Stimulated activated CD8-positive, alpha-beta memory T cell treated with anti-CD3 and anti-CD28 coated beads, Interleukin-7, amount 100 ng/mL, for 48 hours (primary cell): ENCODE results near the gene PDCD2L.
"Not testable (repeated sequence)": the region's sequence is repeated elsewhere in the genome, so short reads cannot be mapped to it uniquely, and the experiment has no call there.

Experiments
- DNase-seq, 2 donors: peaks; one replicate each; pipeline ENCODE4 v3.0.0-alpha.2; 2020; ENCODE audit warnings: low read depth in 1 of 2; ENCODE audit errors: extremely low read depth in 1 of 2

The PDCD2L gene

GRCh38 chr19:34373601-34374288, 30.5 kb upstream of the PDCD2L start:
- no peak for DNase-seq

GRCh38 chr19:34375598-34375997, 28.6 kb upstream of the PDCD2L start:
- no peak for DNase-seq

GRCh38 chr19:34380639-34381241, 23.5 kb upstream of the PDCD2L start:
- no peak for DNase-seq

- DNase-seq, result no peak
Measured at GRCh38 chr19:34381399-34382251, 22.6 kb upstream of the PDCD2L start.

GRCh38 chr19:34382471-34382870, 21.7 kb upstream of the PDCD2L start:
- no peak for DNase-seq

- DNase-seq, result no peak
Measured at GRCh38 chr19:34383599-34383998, 20.6 kb upstream of the PDCD2L start.

GRCh38 chr19:34386645-34387445, 17.4 kb upstream of the PDCD2L start:
- no peak for DNase-seq

GRCh38 chr19:34387446-34387810, 16.8 kb upstream of the PDCD2L start:
- no peak for DNase-seq

GRCh38 chr19:34388745-34389144, 15.5 kb upstream of the PDCD2L start:
- not testable (repeated sequence) for DNase-seq

GRCh38 chr19:34391813-34392212, 12.4 kb upstream of the PDCD2L start:
- no peak for DNase-seq

GRCh38 chr19:34393031-34393430, 11.2 kb upstream of the PDCD2L start:
- no peak for DNase-seq

- no peak for DNase-seq
Measured at GRCh38 chr19:34393629-34394028, 10.6 kb upstream of the PDCD2L start.

GRCh38 chr19:34397853-34398252, 6.3 kb upstream of the PDCD2L start:
- no peak for DNase-seq

- DNase-seq, result no peak
Measured at GRCh38 chr19:34399886-34400285, 4.3 kb upstream of the PDCD2L start.

GRCh38 chr19:34400844-34401243, 3.4 kb upstream of the PDCD2L start:
- not testable (repeated sequence) for DNase-seq

GRCh38 chr19:34402074-34402600, 2.1 kb upstream of the PDCD2L start:
- no peak for DNase-seq

- no peak for DNase-seq
Measured at GRCh38 chr19:34403784-34404108, 453 bp upstream of the PDCD2L start.

- no peak for DNase-seq
Measured at GRCh38 chr19:34405892-34406660, 1.9 kb downstream of the PDCD2L start.

GRCh38 chr19:34408411-34408810, 4.2 kb downstream of the PDCD2L start:
- DNase-seq, result no peak
